CD4-positive, alpha-beta T cell treated with Interleukin-12 subunit alpha and Interleukin-12 subunit beta, for 1 hour (primary cell): ENCODE measurements around the gene SEC14L1.
A peak's percentile ranks its signal among the peaks of the same experiment; 100 is the strongest.
"Not testable (repeated sequence)": the region's sequence is repeated elsewhere in the genome, so short reads cannot be mapped to it uniquely, and the experiment has no call there.

Experiments used
- DNase-seq: peaks from one replicate; pipeline ENCODE4 v3.0.0-alpha.2; 2020

SEC14L1 gene

DNA sequence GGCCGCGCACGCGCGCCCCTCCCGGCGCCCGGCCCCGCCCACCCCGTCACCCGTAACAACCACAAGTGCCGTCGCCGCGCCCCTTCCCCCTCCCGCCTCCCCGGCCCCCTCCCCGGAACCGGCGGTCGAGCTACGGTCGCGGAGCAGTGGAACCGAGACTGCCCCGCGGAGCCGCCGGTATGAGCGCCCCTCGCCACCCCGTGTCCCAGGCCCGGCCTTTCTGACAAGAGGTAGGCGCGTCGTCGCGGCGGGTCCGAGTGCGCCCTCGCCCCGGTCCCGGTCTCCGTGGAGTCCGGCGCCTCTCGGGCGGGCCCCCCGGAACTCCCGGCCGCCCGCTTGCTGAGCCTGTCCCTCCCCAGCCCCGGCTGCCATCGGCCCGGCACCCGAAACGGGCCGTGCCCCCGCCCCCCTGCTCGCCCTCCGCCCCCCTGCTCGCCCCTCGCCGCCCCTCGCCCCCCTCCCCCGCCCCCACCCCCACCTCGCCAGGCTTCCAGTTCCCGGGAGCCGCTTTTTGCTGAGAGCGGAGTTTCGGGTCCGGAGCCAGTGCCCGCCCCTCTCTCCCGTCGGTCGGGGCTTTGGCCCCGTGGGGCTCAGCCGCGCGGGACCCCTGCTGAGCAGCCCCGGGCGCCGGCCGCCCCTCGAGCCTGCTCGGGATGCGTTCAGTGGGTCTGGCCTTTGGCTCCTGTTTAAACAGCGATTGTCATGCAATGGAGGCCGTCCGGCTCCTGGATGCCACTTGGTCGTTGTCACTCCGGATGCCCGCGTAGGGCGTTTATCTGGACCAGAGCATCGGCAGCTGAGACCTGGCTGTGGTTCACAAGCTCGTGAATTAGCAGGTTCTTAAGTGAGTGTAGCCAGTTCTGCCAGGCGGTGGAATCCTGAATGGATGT lies at the start of gene SEC14L1:
Gene SEC14L1, plus strand, starts transcription at position 92 of the 890 bp plus-strand sequence. CDS start 2,628 bp downstream, outside the sequence.
- peak; percentile 21 for DNase-seq

- no peak for DNase-seq
Observed at GRCh38 chr17:77092025-77092424, 48.7 kb upstream of the SEC14L1 start.

- DNase-seq = no peak
Observed at GRCh38 chr17:77095461-77095860, 45.3 kb upstream of the SEC14L1 start.

- peak; percentile 21 for DNase-seq
Observed at GRCh38 chr17:77096570-77097214, 44.1 kb upstream of the SEC14L1 start.

DNA sequence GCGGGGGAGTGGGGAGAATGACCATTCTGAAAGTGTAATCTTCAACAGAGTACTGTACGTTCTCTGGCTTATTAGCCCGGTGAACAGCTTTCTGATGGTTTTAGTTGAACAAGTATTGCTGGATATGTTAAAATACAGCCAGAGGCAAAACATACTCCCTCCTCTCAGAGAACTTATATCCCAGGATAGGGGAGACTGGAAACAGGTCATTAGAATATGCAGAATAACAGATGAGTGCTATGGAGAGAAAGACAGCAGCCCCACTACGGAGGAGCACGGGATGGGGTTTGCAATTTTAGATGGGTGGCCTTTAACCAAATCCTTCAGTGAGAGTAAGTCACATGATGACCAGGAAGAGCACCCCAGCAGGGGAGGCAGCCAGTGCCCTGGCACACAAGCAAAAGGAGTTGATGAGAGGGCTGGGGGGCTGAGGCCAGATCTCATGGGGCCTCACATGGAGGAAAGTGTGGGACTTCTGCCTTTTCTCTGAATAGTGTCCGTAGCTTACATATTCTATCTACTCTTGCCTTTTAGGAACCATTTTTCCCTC lies 43.1 kb upstream of the SEC14L1 start:
- no peak for DNase-seq

DNA sequence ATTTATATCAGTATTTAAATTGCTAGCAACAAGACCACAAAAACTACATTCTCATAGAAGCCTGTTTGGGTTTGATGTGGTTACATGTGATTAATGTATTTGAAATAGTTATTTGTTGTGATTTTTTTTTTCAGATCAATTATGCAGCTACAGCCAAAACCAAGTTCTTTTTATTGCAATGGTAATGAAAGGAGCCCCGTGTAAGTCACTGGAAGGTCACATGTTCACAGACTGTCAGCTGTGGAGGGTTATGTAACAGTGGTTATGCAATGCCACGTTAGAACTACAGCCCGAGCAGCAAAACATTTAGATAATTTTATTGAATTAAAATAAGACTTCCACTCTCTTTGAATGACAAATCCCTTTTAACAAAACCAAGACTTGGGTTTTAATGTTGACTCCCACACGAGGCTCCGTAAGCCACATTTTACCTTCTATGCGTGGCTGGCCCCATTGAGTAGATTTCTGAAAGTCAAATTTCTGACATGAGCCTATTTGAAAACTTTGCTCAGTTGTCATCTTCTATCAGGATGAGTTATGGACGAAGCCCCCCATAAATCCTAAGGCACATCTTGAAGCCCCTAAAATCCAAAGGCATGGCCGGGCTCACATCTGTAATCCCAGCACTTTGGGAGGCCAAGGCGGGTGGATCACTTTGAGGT lies 41.8 kb upstream of the SEC14L1 start:
- DNase-seq = peak; percentile 52

GRCh38 chr17:77099997-77100396 lies 40.8 kb upstream of the SEC14L1 start:
- peak; percentile 26 for DNase-seq

- DNase-seq = no peak
Observed at GRCh38 chr17:77101521-77102410, 39.0 kb upstream of the SEC14L1 start.

DNA sequence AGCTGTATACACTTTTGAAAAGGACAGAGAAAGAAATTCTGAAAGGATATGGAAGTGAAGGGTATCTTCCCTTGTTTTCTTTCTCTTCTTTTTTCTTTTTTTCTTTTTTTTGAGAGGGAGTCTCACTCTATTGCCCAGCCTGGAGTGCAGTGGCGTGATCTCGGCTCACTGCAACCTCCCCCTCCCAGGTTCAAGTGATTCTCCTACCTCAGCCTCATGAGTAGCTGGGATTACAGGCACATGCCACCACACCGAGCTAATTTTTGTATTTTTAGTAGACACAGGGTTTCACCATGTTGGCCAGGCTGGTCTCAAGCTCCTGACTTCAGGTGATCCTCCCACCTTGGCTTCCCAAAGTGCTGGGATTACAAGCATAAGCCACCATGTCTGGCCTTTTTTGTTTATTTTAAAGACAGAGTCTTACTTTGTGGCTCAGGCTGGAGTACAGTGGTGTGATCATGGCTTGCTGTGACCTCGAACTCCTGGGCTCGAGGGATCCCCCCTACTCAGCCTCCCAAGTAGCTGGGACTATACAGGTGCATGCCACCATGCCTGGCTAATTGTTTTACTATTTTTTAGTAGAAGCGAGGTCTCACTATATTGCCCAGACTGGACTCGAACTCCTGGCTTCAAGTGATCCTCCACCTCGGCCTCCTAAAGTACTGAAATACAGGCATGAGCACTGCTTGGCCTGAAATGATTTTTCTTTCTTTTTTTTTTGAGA lies 38.2 kb upstream of the SEC14L1 start:
- DNase-seq = not testable (repeated sequence)

DNA sequence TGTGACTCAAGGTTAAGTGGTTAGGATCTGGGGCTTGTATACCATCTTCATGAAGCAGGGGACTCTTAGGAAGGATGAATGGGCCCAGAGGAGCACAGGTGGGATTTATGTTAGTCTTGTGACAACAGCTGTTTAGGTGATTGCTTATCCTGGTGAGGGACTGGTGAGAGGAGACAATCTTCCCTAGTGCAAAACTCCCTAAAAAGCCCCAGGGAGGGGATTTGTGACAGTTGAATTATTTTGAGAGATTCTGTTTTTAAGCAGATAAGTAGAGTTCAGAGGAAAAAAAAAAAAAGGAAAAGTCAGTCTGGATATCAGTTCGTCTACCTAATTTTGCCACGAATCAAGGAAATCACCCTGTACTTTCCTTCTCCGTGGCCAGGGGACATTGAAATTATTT lies 35.1 kb upstream of the SEC14L1 start:
- DNase-seq = no peak

DNA sequence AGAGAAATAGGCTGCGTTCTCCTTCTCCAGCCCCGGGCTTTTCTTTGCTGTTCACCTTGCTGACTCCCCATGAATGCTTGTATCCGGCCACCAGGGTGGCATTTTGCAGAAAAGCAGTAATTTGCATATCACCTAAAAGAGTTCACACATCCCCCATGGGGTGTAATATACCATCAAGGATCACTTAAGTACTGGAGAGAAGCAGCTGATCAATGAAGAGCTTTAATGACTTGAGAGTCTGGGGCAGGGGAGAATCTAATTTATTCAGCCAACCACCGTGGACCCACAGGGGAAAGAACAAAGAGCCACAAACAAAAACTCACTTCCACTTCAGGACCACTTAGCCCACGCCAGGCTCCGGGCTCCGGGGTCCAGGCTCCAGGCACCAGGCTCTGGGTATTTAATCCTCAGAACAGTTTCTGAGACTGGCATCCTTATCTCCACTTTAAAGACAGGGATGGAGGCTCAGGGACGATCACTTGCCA lies 33.9 kb upstream of the SEC14L1 start:
- DNase-seq = peak; percentile 29

GRCh38 chr17:77107506-77108433 lies 33.0 kb upstream of the SEC14L1 start:
- DNase-seq = peak; percentile 64

DNA sequence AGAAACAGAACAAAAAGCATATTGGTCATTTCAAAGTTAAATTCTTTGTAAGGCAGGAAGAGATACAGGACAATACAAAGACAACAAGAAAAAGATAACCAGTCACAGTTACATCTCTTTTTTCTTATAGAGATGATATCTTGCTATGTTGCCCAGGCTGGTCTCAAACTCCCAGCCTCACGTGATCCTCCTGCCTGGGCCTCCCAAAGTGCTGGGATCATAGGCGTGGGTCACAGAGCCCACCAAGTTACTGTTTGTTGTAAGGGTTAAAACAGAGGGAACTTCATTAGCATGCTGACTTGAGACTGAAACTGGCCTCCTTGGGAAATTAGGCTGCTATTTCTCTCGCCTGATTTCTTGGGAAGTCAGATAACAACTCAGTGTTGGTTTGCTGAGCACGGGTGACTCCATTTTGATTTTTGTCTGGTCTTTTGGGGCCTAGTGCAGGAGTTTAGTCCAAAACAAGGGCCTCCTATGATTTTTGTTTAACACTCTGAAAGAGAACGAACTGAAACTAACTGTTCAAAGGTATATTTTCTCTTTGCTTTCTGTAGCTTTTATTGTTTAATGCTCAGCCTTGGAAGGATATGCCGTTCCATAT lies 31.5 kb upstream of the SEC14L1 start:
- no peak for DNase-seq

DNA sequence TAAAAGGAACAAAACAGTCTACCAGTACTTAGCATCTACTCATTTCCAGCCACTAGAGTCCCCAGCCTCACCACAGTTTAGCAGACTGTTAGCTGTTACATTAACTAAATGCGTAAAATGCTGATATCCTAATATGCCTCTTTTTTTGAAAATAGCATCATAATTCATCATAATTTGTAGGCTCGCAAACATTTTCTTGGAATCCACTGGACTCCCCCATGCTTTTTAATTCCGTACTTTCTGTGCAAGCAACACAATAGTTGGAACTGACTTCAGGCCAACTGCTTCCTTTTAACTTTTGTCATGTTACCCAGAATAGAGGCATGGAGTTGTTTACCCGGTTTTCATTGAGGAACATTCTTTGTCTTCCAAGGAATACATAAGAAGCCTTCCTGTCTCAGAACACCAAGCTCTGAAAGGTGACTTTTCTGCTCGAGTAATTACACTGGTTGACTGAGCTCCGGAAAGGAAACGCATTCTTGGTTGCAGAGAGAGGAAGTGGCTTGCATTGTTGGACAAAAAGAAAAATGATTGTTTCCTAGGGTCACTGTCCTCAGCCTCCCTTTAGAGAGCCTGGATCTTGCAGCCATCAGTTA lies 30.9 kb upstream of the SEC14L1 start:
- no peak for DNase-seq

DNA sequence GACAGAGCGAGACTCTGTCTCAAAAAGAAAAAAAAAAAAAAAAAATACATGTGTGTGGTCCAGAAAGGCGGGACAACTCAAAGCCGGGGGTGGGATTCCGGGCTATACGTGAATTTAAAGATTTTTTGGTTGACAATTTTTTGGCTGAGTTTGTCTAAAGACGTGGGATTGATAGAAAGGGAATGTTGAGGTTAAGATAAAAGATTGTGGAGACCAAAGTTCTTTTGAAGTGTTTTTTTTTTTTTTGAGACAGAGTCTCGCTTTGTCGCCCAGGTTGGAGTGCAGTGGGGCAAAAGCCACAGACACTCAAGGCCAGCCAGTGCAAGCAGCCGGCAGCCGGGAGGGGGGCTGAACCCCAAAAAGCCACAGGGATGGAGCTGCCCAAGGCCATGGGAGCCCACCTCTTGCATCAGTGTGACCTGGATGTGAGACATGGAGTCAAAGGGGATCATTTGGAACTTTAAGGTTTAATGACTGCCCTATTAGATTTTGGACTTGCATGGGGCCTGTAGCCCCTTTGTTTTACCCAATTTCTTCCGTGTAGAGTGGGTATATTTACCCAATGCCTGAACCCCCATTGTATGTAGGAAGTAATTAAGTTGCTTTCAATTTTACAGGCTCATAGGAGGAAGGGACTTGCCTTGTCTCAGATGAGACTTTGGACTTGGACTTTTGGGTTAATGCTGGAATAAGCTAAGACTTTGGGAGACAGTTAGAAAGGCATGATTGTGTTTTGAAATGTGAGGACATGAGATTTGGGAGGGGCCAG lies 29.4 kb upstream of the SEC14L1 start:
- not testable (repeated sequence) for DNase-seq

DNA sequence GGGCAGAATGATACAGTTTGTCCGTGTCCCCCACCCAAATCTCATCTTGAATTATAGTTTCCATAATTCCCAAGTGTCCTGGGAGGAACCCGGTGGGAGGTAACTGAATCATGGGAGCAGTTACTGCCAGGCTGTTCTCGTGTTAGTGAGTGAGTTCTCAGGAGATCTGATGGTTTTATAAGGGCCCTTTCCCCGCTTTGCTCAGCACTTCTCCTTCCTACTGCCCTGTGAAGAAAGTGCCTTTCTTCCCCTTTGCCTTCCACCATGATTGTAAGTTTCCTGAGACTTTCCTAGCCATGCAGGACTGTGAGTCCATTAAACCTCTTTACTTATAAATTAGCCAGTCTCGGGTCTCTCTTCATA lies 28.9 kb upstream of the SEC14L1 start:
- no peak for DNase-seq

GRCh38 chr17:77115510-77115909 lies 25.3 kb upstream of the SEC14L1 start:
- no peak for DNase-seq

GRCh38 chr17:77115947-77116346 lies 24.8 kb upstream of the SEC14L1 start:
- DNase-seq = no peak
